Activated naive CD4-positive, alpha-beta T cell (primary cell): ENCODE data around the gene KLHL8.

Experiments
- DNase-seq, 4 experiments: peaks; one replicate each; lab custom pipeline; 2025; lab: John Stamatoyannopoulos, UW

KLHL8 gene

DNA sequence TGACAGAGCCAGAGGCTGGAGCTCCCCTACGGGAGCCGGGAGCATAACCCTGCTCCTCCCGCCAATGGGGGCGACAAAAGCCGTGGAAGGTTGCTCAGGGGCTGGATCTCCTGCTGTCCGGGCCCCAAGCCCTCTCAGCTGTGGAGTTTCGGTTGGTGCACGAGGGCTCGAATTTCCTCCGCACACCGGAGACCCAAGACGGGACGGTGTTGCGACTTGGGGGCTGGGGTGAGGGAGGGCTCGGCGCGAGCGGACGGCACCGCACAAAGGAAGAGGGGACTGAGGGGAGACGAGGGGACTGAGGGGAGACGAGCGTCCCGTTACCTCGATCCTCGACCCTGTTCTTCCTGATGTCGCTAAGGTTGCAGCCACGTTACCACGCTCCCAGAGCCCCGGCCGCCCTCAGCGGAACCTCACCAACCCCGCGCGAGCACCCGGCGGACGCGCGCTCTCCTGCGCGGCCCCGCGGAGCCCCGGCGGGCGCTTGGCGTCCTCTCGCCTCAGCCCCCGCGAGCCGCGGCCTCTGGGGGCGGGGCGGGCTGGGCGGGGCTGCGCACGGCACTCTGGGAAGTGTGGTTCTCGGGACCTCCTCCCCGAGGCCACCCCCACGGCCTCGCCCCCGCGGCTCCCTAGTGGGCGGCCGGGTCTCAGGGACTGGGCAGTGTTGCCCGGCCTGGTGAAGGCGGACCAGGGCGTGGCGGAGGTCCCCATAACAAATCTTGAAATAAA, at the start of gene KLHL8:
Gene KLHL8 (minus strand): TSS at position 525 of the 729 bp plus-strand sequence. CDS start 25,079 bp downstream, outside the sequence.
- DNase-seq, result peak; percentile 61 to 90 (median 70)

DNA sequence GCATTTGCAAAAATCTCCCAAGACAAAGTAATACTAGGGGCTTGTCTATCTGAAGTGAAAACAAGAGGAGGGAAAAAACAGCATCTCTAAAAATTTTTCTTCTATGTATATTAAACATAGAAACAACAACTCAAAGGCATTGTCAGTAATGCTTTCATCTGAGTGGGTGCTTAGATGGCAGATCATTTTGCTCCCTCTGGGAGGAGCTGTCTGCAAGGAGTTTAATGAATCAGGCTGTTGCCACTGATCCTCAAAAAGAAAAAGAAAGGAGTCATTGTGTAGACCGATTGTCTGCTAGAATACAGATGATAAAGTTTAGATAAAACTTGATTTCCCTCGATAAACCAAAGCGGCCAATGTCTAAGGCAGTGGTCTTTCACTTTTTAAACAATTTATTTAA, 49.7 kb upstream of the KLHL8 start:
- DNase-seq, result no peak

DNA sequence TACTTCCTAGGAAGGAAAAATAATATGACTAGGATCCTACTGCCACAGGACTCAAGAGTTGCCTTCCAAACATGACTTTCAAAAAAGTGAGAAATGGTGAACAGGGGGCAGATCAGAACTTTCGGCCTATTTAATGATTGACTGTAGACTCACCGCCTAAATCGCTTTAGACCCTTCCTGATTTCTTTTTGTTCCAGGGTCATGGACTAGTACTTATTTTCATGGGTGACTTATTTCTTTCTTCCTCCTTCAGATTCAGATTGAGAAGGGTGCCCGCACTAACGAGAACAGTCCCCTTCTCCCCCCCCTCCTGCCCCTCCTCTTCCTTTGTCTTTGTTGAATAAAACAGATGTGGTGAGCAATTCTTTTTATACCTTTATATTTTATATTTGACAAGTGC, 48.0 kb upstream of the KLHL8 start:
- DNase-seq, result no peak

DNA sequence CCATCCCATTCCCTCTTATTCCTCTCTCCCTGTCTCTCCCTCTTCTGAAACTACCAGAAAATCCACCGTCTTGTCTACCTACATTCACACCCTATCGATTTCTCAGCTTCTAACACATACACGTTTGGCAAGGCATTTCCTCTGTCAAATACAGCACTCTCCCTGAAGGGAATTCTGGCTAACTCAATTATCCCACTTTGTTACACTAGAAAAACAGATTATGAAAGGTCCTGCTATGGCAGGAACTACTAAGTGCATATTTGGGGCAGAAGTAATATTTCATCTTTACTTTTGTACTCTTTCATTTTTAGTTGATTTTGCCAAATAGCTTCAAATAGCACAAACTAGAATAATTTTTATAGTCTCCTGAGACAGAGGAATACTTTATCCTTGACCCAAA, 46.6 kb upstream of the KLHL8 start:
- DNase-seq, result no peak

DNA sequence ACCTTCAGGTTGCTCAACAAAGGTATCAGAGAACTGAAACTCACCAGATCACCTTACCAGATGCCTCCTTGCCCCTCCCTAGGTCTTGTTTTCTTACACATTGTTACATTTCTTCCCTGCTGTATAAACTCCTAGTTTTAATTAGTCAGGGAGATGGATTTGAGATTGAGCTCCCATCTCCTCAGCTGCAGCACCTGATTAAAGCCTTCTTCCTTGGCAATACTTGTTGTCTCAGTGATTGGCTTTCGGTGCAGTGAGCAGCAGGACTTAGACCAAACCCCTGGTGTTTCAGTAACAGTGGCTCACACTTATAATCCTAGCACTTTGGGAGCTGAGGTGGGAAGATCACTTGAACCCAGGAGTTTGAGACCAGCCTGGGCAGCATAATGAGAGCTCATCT, 42.5 kb upstream of the KLHL8 start:
- DNase-seq, result no peak

DNA sequence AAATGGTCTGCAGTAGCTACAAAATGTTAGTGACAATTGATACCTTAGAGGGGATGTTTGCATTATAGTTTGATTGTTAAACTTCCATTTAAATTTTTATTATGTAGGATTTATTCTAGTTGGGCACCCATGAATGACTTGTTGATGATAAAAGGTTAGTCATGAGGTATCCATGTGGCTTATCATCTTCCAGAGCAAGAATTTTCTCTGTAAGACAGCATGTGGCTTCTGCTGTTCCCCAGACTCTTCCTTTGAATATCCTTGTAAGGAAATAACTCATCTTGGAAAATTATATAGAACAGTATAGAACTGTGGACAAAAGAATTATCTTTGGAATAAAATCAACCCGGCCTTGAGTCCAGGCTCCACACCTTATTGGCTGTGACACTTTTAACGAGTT, 40.1 kb upstream of the KLHL8 start:
- no peak for DNase-seq

DNA sequence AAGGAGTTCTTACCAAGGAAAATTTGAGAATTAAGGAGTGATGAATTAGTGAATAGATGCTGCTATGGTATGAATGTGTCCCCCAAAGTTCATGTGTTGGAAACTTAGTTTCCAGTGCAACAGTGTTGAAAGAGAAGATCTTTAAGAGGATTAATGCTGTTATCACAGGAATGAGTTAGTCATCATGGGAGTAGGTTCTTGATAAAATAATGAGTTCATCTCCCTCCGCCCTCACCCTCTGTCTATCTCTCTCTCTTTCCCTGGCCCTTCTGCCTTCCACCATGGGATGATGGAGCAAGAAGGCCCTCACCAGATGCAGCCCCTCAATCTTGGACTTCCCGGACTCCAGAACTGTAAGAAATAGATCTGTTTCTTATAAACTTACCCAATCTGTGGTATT, 38.3 kb upstream of the KLHL8 start:
- DNase-seq, result no peak

DNA sequence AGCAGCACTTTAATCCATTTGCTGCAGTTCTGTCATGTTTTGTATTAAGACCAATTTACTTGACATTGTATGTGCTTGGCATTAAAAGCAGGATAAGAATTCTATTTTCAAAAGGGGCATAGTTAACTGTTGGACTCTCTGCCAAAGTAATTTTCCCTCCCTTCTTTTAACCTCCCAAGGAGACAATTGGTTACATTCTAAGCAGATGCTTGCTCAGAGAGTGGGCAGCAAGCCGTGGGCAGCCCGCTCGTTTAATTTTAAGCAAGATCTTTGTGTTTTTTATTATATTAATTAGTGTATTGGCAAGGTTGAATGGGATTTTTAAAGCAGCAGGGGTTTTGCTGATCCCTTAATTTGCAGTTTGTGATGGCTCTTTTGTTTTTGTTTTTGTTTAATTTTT, 37.1 kb upstream of the KLHL8 start:
- no peak for DNase-seq

DNA sequence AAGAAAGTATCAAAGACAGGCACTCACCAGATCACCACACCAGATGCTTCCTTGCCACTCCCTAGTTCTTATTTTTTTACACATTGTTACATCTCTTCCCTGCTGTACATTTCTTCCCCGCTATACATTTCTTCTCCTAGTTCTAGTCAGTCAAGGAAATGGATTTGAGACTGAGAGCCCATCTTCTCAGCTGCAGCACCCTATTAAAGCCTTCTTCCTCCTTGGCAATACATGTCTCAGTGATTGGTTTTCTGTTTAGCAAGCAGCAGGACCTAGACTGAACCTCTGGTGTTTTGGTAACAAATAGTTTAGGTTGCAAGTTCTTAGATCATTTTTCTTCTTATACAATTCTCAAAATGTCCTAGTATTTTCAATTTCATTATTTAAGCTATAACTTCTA, 35.3 kb upstream of the KLHL8 start:
- no peak for DNase-seq

DNA sequence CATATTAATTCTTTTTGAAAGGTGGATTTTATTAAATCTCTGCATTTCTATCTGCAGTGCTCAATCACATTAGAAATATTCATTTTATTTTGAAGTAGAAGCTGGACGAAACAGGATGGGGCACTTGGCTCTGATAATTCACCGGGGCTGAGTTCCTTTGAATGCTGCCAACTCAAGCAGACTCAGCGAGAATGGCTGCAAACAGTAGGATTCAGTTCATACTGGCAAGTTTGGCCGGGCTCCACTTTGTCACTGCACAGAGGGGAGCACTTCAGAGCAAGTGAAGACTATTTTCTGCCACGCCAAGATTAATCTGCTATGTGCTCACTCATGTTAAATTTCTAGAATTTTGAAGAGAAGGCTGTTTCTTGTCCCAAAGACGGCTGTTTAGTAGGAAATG, 30.7 kb upstream of the KLHL8 start:
- no peak for DNase-seq

DNA sequence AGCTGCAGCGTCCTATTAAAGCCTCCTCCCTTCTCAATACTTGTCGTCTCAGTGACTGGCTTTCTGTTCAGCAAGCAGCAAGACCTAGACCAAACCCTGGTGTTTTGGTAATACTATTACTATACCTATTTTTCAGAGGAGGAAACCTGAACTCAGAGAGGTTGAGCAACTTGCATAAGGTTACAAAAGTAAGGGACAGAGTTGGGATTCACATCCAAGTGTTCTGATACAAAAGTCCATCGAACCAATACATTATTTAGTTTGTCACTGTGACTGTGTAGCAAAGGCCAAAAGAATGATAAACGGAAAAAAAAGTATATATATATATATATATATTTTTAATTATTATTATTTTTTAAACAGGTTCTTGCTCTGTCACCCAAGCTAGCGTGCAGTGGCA, 29.9 kb upstream of the KLHL8 start:
- DNase-seq, result no peak

DNA sequence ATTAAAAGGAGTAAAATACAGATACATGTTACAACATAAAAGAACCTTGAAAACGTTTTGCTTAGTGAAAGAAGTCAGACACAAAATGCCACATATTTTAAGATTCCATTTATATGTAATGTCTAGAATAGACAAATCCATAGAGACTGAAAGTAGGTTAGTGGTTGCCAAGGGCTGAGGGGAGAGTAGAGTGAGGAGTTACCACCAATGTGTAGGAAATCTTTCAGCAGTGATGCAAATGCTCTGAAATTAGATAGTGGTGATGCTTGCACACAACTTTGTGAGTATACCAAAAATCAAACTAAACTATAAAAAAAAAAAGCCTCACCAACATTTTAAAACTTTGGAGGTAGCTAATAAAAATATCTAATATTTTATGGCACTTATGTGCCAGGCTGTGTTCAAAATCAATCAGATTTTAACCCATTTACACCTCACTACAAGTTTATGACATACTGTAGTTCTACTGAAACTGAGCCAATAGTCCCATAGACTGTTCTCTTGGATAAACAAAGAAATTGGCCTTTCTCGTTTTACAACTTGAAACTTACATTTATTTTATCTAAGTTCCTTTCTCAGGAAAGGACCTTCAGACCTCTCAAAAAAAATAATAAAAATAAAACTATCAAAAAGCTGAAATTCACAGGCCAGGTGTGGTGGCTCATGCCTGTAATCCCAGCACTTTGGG, 29.1 kb upstream of the KLHL8 start:
- no peak for DNase-seq

DNA sequence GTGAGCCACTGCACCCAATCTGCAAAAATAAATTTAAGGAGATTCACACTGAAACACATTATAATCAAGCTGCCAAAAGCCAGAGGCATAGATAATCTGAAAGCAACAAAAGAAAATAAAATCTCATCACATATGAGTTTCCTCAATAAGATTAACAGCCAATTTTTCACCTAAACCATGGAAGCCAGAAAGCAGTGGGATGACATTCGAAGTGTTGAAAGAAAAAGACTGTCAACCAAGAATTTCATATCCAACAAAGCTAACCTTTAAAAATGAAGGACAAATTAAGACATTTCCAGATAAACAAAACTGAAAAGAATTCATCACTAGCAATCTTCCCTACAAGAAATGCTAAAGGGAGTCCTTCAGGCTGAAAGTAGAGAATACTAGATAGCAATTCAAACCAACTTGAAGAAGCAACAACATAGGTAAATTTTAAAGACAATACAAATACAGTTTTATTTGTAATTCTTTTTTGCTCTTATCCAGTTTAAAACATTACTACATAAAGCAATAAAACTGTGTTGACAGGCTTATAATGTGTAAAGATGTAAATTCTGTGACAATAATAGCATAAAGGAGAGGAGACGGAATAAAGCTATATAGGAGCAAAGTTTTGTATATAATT, 23.1 kb upstream of the KLHL8 start:
- no peak for DNase-seq

DNA sequence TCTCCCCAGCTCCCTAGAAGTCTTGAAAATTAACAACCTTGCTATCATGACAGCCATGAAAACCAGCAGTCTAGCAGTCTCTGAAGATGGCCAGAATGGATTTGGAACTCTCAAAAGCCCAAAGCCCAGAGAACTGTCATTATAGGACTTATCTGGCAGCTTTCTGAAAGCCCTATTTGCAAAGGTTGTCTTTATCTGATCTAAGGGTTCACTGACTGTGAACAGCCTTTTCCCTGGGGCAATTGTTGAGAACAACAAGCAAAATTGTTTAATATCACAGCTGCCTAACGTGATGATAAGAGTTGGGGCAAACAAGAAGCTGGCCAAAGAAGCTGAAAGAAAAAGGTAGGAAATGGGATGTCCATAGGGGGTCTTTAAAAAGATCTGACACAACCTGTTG, 20.9 kb upstream of the KLHL8 start:
- no peak for DNase-seq

DNA sequence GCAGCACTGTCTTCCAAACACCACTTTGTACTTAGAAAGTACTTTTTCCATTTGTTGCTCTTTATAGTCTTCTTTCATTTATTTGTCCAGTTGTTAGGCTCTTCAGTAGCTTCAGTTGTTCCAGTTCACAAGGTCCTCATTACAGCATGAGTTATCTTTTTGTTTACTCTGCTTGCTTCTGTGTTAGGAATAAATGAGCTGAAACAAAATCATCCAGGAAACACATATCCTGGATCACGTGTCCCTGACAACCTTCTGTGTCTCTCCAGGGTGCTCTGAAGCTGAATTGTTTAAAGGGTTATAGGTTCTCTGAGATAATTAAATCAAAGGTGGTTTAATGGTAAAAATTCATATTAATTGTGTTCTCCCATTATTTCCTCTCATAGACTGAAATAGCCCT, 19.9 kb upstream of the KLHL8 start:
- no peak for DNase-seq

DNA sequence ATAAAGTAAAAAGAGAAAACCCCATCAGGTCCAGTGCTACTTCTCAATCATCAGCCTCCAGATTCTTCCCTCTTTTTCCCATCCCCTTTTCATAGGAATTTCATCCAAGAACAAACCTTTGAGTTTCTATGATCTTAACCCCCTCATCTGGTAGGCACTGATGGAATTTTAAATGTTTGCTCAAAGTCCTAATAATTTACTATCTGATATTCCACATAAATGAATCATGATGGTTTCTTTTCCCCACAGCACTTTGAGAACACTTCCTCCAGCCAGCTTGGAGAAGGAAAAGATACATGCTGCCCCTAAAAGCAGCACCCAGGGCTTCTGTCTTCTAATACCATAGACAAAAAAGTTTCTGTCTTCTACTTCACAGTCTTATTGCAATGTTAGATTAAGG, 19.4 kb upstream of the KLHL8 start:
- DNase-seq, result no peak

DNA sequence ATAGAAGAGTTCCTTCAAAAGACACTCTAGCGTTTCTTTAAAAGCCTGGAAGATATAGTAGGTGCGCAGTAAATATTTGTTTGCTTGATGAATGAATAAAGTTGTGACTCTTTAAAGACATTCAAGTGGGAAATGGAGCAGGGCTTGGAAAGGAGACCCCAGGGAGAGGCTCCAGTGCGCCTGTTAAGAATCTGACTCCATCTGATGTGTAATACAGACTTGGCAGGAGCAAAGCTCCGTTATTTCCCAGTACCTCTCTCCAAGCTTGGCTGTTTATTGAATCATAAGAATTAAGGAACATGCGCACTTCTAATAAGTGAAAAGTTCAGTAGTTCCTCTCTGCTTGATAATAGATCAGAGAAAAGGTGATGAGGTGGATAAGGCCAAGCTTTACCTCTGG, 18.8 kb upstream of the KLHL8 start:
- DNase-seq, result no peak

DNA sequence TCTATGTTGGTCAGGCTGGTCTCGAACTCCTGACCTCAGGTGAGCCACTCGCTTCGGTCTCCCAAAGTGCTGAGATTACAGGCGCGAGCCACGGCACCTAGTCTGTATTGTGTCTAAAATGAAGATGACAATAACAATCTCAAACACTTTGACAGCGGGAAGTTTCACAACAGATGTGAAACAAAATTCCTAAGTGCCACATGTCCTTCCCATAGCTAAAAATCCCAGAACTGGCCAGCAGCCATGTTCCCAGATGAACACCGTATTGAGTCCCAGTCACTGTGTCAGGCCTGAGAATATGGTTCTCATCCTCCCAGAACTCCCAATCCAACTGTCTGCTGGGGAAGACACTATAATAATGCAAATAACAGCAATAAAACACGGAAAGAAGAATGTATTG, 16.4 kb upstream of the KLHL8 start:
- no peak for DNase-seq

DNA sequence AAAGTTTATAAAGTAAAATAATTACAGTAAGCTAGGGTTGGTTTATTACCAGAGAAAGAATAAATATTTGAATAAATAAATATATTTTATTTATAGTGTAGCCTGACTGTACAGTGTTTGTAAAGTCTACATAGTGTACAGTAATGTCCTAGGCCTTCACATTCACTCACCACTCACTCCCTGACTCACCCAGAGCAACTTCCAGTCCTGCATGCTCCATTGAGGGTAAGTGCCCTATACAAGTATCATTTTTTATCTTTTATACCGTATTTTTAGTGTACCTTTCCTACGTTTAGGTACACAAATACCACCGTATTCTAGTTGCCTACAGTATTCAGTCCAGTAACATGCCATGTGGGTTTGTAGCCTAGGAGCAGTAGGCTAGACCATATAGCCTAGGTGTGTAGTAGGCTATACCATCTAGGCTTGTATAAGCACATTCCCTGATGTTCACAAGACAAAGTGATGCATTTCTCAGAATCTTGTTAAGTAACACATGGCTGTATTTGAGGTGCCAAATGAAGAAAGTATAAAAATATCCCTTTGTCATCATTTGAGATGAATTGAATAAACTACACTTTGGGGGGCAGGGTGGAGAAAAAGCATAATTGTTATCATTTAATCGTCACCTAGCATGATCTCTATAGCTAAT, 14.7 kb upstream of the KLHL8 start:
- DNase-seq, result no peak

DNA sequence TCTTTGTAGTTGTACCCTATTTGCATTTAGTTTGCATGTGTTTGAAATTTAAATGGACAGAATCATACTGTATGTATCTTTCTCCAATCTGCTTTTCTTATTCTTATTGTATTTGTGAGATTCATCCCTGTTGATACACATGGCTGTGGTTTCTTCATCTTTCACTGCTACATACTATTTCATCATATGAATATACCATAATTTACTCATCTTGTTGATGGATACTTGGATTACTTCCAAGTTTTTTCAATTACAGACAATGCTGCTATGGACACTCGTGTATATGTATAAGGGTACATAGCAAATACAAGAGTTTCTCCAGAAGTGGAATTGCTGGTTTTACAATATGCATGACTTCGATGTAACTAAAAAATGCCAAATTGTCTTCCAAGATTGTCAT, 11.8 kb upstream of the KLHL8 start:
- no peak for DNase-seq

DNA sequence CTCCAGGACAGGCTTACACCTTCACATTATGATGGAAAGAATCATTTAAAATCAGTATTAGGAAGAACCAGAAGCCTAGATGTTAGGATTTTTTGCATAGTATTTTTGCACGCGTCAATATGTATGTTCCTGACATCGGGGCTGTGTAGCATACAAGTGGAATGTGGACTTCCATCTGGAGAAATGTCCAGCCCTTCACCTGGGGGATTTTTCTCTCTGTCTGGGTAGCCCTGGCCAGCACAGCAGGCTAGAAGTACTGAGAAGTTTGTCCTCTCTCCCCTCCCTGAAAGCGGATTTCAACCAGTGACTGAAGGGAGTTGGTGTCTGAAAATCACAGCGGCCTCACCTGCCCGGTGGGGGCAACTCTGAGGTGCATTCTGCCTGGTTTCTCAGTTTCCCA, 10.4 kb upstream of the KLHL8 start:
- DNase-seq, result no peak

DNA sequence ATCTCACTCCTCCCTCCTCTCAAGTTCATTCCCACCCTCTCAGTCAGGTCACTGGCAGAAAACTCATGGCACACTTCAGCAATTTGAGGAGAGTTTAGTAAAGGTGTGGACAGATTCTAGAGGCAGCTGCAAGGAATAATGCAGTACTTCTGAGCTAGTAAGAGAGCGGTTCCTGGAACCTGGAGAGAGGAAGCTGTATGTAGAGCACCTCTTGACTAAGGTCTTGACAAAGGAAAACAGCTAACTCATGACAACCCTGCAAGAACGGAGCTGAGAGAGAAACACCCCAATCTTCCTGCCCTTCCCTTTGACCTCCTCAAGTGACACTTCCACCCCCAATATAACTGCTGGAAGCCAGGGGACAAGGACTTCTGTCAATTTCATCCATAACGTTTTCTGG, 9.6 kb upstream of the KLHL8 start:
- no peak for DNase-seq

DNA sequence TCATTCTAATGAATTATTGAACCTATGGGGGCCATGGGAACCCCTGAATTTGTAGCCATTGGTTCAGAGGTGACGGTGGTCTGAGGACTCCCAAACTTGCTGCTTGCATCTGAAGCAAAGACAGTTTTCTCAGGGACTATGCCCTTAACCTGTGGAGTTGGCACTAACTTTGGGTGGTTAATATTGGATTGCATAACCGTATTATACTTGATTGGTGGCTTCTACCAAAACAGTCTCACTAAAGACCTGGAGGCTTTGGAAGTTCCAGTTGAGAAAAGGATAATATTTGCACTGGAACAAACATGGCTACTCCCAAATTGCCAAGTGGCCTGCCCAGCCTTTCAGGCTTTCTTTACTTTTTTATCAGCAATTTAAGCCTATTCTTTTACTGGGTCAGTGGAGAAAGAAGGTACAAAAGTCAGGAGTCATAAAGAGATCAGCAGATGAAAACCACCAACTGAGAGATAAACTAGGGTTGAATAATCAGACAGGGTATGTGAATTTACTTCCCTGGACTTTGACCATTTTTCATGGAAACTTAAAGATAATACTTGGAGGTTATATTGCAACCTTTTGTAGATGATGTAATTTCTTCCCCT, 7.9 kb upstream of the KLHL8 start:
- no peak for DNase-seq
